NOMO-1 (cell line): ENCODE results near the gene NT5DC1.

Experiments used
- DNase-seq, 2 experiments: peaks; one replicate each; lab custom pipeline; 2025; ENCODE audit not compliant: unreplicated experiment in 2 of 2; lab: John Stamatoyannopoulos, UW

Gene NT5DC1

GRCh38 chr6:116133453-116133852, 32.8 kb downstream of the NT5DC1 start:
- no peak for DNase-seq

DNA sequence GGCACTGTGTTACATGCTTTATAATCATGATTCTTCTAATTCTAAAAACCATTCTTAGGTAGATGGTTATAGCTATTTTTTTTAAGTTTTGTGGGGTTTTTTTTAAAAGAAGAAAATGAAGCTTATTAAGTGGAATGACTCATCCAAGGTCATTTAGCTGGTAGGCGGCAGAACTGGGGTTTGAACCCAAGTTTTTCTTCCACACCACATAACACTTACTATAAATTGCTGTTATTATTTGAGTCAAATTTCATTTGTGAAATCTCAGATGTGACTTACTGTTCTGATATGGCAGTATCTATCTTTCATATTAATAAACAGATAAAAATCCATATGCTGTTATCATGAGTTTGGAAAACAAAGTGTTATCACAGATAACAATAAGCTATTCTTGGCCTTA, 35.7 kb downstream of the NT5DC1 start:
- DNase-seq, result no peak

DNA sequence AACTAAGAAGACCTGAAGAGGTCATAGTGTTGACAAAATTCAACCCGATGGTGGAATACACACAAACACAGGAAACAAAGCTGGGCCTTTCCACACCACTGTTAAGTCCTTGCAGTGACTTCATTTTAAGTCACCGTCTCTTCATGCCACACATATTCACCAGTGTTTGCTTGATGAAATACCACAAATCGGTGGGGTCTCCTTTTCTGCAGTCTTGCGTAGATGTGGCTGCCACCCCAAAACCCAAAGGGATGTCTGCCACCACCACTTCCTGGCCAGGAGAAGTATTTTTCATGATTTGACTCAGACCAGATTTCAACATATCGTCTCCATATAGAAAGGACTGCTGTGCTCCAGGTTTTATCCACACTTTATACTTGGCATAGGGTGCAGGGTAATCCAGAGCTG, 36.3 kb downstream of the NT5DC1 start:
- DNase-seq, result no peak

GRCh38 chr6:116139917-116140316, 39.3 kb downstream of the NT5DC1 start:
- no peak for DNase-seq

DNA sequence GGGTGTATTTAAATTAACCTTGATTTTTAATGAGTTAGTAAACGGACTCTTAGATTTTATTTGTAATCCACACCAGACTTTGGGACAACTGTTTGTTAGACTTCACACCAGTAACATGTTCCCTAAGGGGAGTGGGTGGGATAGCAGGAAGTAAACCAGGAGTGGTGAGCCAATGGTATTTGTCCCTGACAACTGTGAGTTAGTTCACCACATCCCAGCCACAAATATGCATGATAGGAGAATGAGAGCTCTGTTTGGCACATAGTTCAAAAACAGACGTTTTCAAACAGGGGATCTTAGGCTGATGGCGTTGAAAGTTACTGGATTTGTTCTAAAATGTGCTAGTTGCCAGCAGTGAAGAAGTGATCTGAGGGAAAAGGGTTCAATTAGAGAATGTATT, 44.0 kb downstream of the NT5DC1 start:
- no peak for DNase-seq

- no peak for DNase-seq
Measured at GRCh38 chr6:116145803-116146675, 45.4 kb downstream of the NT5DC1 start.

DNA sequence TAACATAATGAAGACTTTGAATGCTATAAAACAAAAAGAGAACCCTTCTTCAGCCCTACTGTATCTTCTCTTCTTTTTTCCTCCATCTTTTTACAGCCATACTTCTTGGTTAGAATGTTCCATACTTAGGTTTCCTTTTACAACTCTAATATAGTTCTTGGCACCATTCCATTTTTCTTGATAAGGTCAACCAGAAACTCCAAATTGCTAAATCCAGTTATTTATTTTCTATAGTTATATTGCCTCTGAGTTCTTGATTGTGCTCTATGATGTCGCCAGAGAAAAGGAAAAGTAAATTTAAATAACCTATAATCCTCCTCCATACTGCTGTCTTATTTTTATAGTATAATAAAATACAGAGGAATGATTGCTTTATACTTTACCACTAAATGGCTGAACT, 52.0 kb downstream of the NT5DC1 start:
- no peak for DNase-seq

DNA sequence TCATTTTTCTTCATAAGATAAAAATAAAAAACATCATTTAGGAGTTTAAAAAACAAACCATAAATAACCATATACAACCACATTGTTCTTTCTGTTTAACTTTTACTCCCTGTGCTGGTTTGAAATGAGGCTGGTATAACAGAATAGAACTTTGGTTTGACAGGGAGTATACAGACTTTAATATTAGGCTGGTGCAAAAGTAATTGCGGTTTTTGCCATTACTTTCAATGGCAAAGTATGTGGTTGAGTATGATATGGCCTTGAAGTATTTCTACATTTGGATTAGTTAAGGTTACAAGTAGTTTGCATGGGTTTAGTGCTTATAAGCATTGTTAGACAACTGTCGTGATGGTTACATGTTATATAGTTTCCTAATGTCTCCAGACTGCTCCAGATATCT, 54.2 kb downstream of the NT5DC1 start:
- no peak for DNase-seq

DNA sequence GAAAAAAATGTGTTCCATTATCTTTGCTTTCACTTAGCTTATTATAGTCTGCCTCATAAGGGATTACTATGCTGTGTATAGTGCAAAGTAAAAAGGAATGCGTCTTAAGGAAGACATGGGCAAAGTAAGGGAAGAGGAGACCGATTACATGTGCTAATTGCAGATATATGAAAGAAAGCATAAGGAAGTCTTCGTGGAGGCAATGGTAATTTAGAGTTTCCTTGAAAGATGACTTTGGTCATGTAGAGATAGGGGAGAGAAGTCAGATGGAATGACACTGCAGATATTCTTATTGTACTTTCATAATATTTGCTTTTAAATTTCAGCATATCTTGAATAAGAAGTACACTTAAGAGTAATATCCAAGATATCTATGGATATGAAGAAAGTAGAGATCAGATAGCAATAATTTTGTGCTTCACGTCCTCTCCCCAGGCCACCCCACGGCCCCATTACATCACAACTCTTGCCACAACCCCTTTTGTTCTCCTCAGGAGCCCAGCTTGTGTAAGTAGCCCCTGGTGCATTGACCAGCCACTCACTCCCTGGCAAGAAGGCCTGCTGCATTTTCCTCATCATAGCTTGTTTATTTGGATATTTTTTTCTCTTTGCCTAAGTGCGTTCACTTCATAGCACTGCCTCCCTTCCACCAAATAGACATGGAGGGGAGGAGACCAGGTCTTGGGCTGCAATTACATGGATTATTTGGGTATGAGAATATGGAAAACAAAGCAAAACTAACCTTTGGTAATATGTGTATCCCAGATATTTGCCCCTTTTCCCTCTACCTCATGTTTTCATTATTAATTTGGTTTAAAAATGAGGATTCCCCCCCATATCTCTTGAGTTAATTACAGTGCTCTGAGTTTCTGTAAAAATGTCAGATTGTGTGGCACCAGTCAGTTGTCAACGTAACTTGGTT, 56.0 kb downstream of the NT5DC1 start:
- DNase-seq, result no peak

DNA sequence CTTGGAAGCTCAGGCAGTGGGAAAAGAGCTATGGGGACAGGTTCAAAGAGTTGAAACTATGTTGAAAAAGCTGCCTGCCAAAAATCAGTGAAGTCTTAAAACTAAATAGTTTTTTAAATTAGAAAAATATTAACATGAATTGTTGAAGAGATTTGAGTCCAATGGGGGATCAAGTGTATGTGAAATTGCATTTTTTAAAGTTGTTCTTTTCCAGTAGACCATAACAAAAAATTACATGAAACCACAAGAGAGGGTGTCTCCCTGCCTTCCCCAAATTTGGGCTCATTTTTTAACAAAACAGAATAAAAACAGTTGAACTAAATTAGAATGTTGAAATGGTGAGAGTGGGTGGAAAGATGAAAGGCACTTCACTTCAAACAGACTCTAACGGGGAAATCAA, 56.7 kb downstream of the NT5DC1 start:
- DNase-seq, result no peak

GRCh38 chr6:116158641-116159040, 58.0 kb downstream of the NT5DC1 start:
- DNase-seq, result no peak

DNA sequence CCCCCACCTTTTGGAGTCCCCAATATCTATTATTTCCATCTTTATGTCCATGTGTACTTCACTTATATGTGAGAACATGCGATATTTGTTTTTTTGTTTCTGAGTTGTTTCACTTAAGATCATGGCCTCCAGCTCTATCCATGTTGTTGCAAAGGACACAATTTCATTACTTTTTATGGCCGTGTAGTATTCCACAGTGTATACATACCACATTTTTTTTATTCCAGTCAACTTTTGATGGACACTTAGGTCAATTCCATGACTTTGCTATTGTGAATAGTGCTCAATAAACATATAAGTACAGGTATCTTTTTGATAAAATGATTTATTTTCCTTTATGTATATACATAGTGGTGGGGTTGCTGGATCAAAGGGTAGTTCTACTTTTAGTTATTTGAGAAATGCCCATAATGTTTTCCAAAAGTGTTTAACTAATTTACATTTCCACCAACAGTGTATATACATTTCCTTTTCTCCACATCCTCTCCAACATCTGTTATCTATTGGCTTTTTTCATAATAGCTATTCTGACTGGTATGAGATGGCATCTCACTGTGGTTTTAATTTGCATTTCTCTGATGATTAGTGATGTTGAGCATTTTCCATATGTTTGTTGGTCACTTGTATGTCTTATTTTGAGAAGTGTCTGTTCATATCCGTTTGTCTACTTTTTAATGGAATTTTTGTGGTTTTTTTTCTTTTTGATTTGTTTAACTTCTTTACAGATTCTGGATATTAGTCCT, 59.3 kb downstream of the NT5DC1 start:
- no peak for DNase-seq

DNA sequence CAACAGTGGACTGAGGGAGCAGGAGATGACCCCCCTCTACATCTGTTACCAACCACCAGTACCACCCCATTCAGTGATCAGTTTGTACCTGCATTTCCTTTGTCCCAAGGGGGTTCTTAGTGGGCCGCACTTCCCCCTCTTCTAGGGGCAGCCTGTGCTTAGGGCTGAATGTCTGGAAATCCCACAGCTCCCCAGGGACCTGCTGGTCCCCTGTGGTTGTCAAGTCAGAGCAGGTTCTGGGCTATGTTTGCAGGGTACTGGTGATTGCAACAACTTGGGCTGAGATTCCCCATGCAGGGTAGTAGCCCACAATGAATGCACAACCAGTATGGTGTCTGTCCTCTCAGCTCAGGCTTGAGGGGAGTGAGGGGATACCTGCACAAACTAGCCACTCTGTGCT, 64.9 kb downstream of the NT5DC1 start:
- DNase-seq, result no peak

- DNase-seq, result no peak
Measured at GRCh38 chr6:116166369-116166768, 65.7 kb downstream of the NT5DC1 start.

DNA sequence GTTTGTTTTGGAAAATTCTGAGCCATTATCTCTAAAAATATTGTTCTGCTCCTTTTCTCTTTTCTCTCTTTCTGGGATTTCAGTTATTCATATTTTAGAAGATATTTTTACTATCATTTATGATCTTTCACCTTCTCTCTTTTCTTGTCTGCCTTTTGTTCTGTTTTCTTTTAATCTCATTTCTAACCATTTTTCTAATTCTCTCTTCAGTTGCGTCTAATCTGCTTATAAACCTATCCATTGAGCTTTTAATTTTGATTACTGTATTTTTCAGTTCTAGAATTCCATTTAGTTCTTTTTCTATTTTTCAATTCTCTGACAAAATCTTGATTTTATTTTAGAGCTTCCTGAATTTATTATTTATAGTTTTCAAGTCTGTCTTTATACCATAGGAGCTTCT, 67.5 kb downstream of the NT5DC1 start:
- no peak for DNase-seq

GRCh38 chr6:116169880-116170279, 69.2 kb downstream of the NT5DC1 start:
- no peak for DNase-seq

- no peak for DNase-seq
Measured at GRCh38 chr6:116170358-116171057, 69.9 kb downstream of the NT5DC1 start.

GRCh38 chr6:116173928-116174327, 73.3 kb downstream of the NT5DC1 start:
- DNase-seq, result no peak

DNA sequence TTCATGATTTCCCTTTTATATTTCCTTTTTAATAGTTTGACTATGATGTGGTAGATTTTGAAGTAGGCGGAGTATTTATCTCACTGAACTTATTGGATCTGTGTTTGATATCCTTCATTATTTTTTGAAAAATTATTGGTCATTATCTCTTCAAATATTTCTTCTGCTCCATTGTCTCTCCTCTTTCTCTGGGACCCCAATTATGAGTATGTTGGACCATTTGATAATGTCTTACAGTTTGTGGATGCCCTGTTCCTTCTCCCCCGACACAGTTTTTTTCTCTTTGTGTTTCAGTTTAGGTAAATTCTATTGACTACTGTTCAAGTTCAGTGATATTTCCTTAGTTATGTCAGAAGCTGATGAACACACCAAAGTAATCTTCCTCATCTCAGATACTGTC, 74.7 kb downstream of the NT5DC1 start:
- no peak for DNase-seq

DNA sequence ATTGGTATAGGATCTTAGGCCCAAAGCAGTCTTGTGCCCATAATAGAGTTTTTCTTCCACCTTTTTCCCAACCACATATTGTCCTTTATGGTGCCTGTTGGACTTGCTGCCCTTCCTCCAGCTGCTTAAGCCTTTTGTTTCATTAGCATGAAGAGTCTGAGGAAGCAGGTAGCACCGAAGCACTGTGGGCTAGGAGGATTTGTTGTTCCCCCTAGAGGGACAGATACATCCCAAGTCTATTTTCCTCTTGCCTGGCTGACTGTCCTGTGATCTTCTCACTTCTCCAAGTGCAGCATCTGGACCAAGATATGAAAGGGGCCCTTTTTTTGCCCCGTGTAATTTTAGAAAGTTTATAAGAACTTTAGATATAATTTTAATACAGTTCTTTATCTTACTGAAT, 75.9 kb downstream of the NT5DC1 start:
- DNase-seq, result no peak

- DNase-seq, result no peak
Measured at GRCh38 chr6:116180375-116180774, 79.7 kb downstream of the NT5DC1 start.
